Activated CD4-positive, alpha-beta T cell treated with anti-CD3 and anti-CD28 coated beads, Interleukin-2, Interleukin-4, amounts not matched to agents 100 ng/mL and 50 ng/mL, durations not matched to agents 16 hours and 8 hours (primary cell): ENCODE results near the gene C11orf42.
A peak's percentile ranks its signal among the peaks of the same experiment; 100 is the strongest.

Source experiments
- DNase-seq: peaks from one replicate; pipeline ENCODE4 v3.0.0-alpha.2; 2020; ENCODE audit warnings: low spot score

The C11orf42 gene

GRCh38 chr11:6205366-6205765, at the start of gene C11orf42:
Gene C11orf42, plus strand, starts transcription at chr11:6205557. Its CDS starts 59 bp downstream, at chr11:6205616.
- DNase-seq, result no peak

DNA sequence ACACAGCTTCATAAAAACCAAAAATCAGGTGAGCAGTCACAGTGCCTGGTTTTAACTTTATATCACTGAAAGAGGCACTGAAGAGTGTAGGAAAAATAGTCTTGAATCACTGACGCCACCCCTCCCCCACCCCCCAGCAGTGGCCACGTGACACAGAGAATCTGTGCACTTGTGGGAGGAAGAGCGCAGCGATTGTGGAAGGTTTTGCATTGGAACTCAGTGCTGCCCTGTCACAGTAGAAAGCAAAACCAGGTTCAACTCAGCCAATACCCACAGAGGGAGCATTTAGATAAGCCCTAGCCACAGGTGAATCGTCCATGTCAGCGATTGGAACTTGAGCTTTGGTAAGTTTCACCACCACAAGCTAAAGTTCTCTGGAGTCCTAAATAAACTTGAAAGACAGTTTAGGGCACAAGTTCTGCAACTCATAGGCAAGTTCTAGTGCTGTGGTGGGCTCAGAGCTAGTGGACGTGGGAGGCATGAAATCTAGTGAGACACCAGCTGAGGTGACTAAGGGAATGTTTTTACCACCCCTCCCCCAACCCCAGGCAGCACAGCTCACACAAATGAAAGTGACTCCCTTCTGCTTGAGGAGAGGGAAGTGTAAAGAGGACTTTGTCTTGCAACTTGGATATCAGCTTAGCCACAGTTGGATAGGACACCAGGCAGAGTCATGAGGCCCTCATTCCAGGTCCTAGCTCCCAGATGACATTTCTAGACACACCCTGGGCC, 48.6 kb upstream of the C11orf42 start:
- DNase-seq, result no peak

DNA sequence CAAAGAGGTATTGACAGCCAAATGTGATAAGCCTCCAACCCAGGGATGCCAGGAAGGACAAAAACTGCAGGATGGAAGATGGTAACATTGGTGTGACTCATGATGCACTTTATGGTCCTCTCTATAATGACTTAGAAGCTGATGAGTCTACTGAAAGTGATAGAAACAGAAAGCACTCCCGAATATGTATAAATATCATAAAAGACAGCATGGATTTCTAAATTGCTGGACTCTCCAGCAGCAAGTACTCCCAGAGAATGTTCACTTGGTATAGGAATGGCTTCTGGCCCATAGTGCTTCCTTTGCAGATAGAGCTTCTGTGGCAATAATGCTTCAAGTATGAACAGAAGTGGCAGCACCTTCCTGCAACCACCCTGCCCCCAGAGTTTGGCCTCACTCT, 35.1 kb upstream of the C11orf42 start, which contains the start of gene OR52B2:
TSS of gene OR52B2 (minus strand) at position 101 of the 400 bp plus-strand sequence. CDS start at position 101, 0 bp downstream.
- no peak for DNase-seq

DNA sequence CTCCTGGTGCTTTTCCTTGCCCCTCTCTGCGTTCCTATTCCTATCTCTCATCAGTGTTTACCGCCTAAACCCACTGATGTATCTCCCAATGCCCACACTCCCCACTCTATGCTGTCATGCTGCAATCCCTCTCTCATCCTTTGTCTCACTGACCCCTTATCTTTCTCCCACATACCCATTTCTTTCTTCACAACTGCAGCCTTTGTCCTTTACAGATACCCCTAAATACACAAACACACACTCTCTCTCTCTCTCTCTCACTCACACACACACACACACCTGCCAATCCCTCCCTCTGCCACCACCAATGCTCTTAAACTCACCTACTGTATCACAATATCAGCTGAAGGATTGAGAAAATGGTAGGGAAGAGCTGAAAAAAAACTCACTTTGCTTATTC, 29.9 kb upstream of the C11orf42 start:
- DNase-seq, result no peak

- no peak for DNase-seq
Observed at GRCh38 chr11:6191742-6192141, 13.6 kb upstream of the C11orf42 start.

- no peak for DNase-seq
Observed at GRCh38 chr11:6194065-6194581, 11.2 kb upstream of the C11orf42 start.

DNA sequence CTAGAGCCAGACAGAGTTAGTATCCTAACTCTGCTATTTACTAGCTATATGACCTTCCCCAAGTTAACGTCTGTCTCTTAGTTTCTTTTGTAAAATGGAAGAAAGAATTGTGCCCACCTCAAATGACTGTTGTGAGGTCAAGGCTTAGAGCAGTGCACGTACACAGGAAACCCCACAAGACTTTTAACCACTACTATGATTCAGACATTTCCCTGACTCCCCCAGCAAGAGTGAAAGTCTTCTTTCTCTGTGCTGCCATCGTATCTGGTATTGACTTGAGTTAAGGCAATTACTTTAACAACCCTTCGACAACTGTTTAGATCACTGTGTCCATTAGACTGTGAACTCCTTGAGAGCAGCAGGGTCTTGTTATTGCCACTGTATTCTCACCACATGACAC, 9.0 kb upstream of the C11orf42 start:
- peak; percentile 46 for DNase-seq

DNA sequence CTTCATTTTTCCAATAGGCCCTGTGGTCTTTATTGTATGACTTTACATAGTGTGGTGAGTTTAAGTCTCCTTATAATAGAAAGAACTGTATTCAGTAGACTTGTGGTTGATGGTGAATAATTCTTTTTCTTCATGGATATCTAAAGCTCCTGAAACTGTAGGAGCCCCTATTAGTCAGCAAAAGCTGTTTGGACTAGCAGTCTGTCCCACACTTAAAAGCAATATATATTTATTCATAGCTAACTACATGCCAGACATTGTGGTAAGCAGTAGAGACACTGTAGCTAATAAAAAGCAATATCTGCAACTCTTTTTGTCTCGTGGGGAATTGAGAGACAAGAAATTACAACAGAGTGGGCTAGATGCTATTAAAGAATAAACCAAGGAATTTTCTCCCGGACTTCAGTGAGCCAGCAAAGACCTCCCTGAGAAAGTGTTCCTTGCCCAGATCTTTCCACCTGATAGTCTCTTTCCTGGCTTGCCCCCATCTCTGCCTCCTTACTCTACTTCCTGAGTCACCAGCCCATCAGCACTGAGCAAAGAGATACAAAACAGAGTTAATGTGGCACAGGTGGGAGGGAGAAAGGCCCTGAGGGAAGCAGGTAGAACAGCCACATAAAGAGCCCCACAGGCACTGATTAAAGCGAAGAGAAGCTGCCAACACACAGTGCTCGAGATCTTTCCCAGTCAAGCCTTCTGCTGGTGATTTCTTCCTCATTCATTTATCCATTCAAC, 7.7 kb upstream of the C11orf42 start:
- no peak for DNase-seq

- no peak for DNase-seq
Observed at GRCh38 chr11:6199174-6199810, 6.1 kb upstream of the C11orf42 start, which contains the start of gene OR52W1. Gene OR52W1, plus strand, starts transcription at chr11:6199224. Its CDS starts 0 bp downstream, at chr11:6199224.

DNA sequence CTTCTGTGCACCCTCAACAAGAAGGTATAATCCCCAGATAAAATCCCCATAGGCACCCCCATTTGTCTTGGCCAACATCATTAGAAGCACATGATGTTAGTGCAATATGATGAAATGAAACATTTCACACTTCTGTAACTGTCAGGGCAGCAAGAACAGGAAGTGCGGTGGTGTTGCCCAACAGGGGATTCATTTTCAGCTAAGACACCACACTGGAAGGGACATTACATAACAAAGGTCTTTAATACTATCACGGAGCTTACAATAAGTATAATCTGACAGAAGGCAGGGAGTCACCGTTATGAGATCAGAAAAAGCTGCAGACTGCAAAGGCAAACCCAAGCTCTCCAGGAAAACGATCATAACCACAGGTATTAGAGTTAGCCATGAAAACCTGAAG, 4.4 kb upstream of the C11orf42 start:
- peak; percentile 12 for DNase-seq

DNA sequence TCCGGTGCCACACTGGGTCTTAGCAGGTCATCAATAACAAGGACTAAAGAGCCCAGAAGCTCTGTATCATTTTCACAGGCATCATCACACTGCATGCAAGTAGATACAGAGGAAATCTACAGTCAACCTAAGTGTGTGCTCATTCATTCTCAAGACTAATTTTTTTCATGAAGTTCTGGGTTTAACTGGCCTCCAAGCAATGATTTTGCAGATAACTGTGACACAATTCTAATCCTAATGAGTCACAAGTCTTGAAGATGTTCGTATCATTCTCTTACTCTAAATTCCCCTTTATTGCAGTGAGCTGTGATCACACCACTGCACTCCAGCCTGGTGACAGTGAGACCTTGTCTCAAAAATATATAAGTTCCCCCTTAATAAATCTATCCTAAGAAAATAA, 3.9 kb upstream of the C11orf42 start:
- DNase-seq, result peak; percentile 53

DNA sequence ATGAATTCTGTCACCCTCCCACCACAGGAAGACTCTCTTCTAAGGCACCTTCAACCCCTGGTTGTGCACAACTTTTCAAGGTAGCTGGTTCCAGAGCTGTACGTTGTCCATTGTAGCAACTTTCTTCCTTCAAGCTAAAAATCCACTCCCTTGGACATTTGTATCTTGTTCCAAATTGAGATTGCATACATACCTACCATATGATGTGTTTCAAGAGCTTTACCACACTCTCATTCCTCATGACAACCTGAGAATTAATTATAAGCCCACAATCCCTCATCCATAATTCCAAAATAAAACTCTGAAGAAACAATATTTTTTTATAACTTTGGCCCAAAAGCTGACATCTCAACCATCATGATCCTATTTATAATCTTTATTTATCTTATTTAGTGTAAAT, 3.3 kb upstream of the C11orf42 start:
- no peak for DNase-seq

GRCh38 chr11:6203327-6203726, 2.0 kb upstream of the C11orf42 start:
- DNase-seq, result peak; percentile 37

- no peak for DNase-seq
Observed at GRCh38 chr11:6204706-6205105, 651 bp upstream of the C11orf42 start.

DNA sequence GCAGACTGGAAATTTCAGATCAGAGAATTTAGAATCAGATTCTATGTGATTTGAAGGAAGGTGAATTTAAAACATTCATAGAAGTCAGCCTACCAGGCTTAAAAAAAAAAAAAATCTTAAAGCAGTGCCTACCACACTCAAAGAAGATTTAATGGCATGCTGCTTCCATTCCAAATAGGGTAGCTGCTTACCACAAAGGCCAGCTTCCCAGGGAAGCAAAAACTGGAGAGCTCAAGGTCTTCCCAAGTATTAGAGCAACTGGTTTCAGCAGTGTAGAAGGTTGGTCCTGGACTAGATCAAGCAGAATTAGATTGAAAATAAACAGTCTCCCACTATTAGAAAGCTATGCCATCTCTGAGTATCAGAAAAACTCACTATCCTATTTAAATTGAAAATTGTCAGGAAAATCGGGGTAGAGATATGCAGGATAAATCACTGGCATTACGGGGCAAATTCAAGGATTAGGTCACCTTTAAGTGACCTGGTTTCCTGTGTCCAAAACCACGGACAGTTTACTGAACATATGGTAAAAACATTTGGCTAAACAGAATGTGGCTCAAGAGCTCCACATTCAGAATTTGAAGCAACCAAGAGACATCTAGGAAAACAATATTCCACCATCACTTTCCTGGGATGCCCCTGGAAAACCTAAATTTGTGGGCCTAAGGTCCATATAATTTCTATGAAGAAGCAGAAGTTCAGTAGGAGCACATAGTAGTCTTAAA, 1.3 kb downstream of the C11orf42 start:
- no peak for DNase-seq

DNA sequence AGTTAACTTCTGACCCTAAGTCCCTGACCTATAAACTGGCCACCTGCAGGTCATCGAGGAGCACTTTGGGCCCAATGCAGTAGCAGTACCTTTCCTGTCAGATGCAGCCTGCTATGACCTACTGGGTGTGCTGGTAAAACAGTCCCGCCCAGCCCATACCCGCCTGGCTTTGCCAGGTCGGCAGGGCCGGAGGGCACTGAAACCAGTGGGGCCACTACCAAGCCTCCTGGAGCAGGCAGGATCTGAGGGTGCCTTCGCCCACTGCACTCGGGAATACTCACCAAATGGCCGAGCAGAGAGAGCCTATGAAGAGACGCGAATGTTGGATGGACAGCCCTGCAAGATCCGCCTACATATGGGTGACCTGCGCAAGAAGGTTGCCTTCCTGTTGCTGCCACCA, 4.4 kb downstream of the C11orf42 start:
- no peak for DNase-seq

GRCh38 chr11:6210274-6210955, 5.1 kb downstream of the C11orf42 start:
- no peak for DNase-seq

GRCh38 chr11:6214530-6214929, 9.2 kb downstream of the C11orf42 start:
- DNase-seq, result no peak

DNA sequence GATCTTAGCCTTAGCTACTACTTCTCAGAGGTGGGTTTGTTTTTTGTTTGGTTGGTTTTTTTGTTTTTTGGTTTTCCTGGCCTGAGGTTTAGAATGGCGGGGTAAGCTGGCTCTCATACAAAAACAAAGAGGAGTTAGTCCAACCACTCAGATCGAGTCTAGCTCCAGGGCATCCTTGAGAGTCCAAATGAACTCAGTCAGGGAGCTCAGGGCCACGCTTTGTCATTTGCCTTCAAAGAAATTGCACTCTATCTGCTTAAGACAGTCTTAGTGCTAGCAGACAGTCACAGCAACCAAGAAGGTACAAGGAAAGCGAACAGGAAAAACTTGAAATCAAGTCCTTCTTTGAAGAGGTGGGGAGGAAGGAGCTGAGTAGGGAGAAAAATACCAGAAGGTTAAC, 11.1 kb downstream of the C11orf42 start:
- no peak for DNase-seq

- no peak for DNase-seq
Observed at GRCh38 chr11:6217722-6218121, 12.4 kb downstream of the C11orf42 start.

DNA sequence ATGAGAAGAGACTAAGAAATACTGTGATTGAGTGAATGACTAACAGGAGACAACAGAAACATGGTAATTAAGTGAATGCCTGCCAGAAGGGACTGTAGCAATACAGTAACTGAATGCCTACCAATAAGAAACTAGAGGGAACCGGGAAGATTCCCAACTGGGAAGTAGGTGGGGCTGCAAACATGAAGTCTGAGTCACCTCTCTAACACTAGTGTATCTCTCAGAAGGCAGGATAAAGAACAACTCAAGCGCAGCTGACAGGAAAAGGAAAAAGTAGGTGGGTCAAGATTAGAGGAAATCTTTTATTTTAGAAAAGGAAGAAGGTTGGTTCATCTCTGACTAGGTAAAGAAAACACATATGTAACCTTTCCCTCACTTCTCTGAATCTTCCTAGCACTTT, 14.0 kb downstream of the C11orf42 start:
- no peak for DNase-seq
